ENCODE data around the gene MYO5B. TPM values are rescaled to one million over a fixed set of nuclear protein-coding genes. Genes with fewer than 3 reads are reported as not detected.
A peak's percentile ranks its signal among the peaks of the same experiment; 100 is the strongest.
"Not testable (repeated sequence)": the region's sequence is repeated elsewhere in the genome, so short reads cannot be mapped to it uniquely, and the experiment has no call there.

Gene MYO5B
- polyA plus RNA-seq, 2 donors: 35.3 to 38.5 TPM

DNA sequence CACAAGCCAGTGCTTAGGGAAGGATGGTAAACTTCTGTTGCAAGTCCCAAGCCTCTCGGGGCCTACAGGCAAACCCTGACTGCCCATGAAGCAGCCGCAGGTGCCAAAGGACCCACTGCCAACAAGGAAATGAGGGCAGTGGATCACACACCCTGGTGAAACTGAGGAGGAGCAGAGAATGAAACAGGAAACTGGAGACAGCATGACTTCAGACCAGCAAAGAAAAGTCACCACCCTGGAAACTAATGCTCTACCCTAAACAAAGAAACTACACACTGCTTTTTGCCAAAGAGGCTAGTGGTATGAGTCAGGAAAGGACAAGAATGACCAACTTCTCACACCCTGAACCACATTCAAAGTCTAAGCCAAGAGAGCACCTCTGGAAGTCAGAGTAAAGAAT, 97.2 kb downstream of the MYO5B start:
- H3K27ac ChIP-seq (ENCODE audit: low read depth in 2 of 2, low read length in 1 of 2): peak overlapping the region; percentile 50 to 58
- 47 to 48% methylated on average over 2 of the region's 2 CpGs for WGBS, 2 donors
- no peak overlapping the region for H3K4me3 ChIP-seq (ENCODE audit: low read depth in 1 of 2, low read length in 2 of 2)
- H3K27me3 ChIP-seq (ENCODE audit: control insufficient read depth in 1 of 2, insufficient read depth in 2 of 2, low read length in 2 of 2): no peaks in the 10 kb centered on the region
- H3K36me3 ChIP-seq (ENCODE audit: control insufficient read depth in 2 of 2, insufficient read depth in 2 of 2, low read length in 1 of 2): no peaks in the 10 kb centered on the region
- peaks cover 0 to 2% of the 10 kb centered on the region in 2 donors for H3K4me1 ChIP-seq (ENCODE audit: control insufficient read depth in 2 of 2, insufficient read depth in 2 of 2, low read length in 1 of 2)
- no peaks in the 10 kb centered on the region for H3K9me3 ChIP-seq (ENCODE audit: control insufficient read depth in 2 of 2, insufficient read depth in 1 of 2, low read depth in 1 of 2, low read length in 1 of 2)

DNA sequence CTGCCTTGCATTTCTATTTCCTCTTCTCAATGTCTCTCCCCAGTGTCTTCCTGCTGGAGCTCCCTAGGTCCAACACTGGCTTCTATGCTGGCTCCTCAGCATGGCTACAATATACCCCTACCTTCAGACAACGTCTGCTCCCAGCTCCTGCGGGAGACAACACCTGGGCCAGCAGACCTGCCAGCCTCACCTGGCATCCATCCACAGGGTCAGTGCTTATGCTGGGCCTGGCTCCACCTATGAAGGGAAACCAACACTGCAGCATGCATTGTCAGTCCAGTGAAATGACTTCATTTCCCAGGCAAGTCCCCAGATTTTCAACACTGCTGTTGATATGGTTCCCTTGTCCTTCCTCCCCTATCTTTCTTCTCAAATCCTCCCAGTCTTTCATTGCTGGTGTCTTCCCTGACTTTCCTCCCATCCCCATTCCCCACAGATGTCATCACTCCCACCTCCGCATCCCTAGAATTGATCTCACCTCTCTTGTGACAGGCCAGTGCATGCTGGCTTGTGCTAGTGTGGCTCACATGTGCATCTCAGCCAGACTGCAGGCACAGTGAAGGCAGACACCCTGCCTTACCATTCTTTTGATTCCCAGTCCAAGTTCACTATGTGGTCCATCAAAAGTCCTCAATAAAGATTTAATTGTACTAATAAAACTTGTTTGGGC, 98.0 kb downstream of the MYO5B start:
- peak overlapping the region; percentile 50 to 82 for H3K27ac ChIP-seq (ENCODE audit: low read depth in 2 of 2, low read length in 1 of 2)
- WGBS, 2 donors: 85 to 87% methylated on average over 3 of the region's 3 CpGs

DNA sequence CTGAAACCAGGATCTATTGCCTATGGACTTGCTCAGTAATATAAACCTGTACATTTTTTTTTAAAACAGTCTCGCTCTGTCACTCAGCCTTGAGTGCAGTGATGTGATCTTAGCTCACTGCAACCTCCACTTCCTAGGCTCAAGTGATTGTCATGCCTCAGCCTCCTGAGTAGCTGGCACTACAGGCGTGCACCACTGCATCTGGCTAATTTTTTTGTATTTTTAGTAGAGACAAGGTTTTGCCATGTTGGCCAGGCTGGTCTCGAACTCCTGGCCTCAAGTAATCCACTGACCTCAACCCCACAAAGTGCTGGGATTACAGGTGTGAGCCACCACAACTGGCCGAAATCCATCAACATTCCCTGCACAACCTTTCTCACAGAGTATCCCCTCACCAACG, 100.2 kb downstream of the MYO5B start:
- not testable (repeated sequence) for H3K27ac ChIP-seq (ENCODE audit: low read depth in 2 of 2, low read length in 1 of 2); H3K9me3 ChIP-seq (ENCODE audit: control insufficient read depth in 2 of 2, insufficient read depth in 1 of 2, low read depth in 1 of 2, low read length in 1 of 2); H3K4me1 ChIP-seq (ENCODE audit: control insufficient read depth in 2 of 2, insufficient read depth in 2 of 2, low read length in 1 of 2); H3K36me3 ChIP-seq (ENCODE audit: control insufficient read depth in 2 of 2, insufficient read depth in 2 of 2, low read length in 1 of 2); H3K27me3 ChIP-seq (ENCODE audit: control insufficient read depth in 1 of 2, insufficient read depth in 2 of 2, low read length in 2 of 2); H3K4me3 ChIP-seq (ENCODE audit: low read depth in 1 of 2, low read length in 2 of 2)
- WGBS, 2 donors: 87 to 88% methylated on average over 5 of the region's 5 CpGs

More for the DNA sequence above, 98.0 kb downstream of the MYO5B start:
- Histone ChIP-seq H3K36me3 (ENCODE audit: control insufficient read depth in 2 of 2, insufficient read depth in 2 of 2, low read length in 1 of 2) (no peaks in the 10 kb centered on the region), H3K27me3 (ENCODE audit: control insufficient read depth in 1 of 2, insufficient read depth in 2 of 2, low read length in 2 of 2) (no peaks in the 10 kb centered on the region), H3K4me1 (ENCODE audit: control insufficient read depth in 2 of 2, insufficient read depth in 2 of 2, low read length in 1 of 2) (peaks cover 0 to 2% of the 10 kb centered on the region in 2 donors), H3K9me3 (ENCODE audit: control insufficient read depth in 2 of 2, insufficient read depth in 1 of 2, low read depth in 1 of 2, low read length in 1 of 2) (no peaks in the 10 kb centered on the region), H3K4me3 (ENCODE audit: low read depth in 1 of 2, low read length in 2 of 2) (no peak overlapping the region)

DNA sequence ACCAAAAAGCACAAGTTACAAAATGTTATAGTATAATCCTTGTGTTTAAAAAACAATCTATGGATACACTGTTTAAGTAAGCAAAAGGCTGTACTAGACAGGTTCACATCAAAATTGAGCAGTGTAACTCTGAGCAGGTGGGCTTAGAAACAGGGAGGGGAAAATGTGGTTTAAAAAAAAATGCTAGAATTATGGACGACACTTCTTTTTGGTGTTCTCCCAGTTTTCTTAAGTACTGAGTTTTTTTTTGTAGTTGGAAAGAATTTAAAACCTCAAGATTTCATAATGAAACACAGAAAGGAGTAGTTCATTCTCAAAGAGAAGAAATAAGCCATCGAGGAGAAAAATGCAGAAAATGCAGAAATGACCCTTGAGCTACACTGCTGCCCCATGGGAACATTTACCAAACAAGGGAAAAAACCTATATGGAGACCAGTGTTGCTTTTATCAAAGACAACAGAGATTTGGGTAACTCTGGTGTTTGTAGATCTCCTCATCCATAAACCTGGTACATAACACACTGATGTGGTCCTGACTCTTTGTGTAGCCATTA, 100.7 kb downstream of the MYO5B start:
- 81 to 86% methylated on average over 2 of the region's 2 CpGs for WGBS, 2 donors
- Histone ChIP-seq H3K4me3 (ENCODE audit: low read depth in 1 of 2, low read length in 2 of 2) (no peak overlapping the region), H3K4me1 (ENCODE audit: control insufficient read depth in 2 of 2, insufficient read depth in 2 of 2, low read length in 1 of 2) (no peaks in the 10 kb centered on the region), H3K36me3 (ENCODE audit: control insufficient read depth in 2 of 2, insufficient read depth in 2 of 2, low read length in 1 of 2) (no peaks in the 10 kb centered on the region), H3K9me3 (ENCODE audit: control insufficient read depth in 2 of 2, insufficient read depth in 1 of 2, low read depth in 1 of 2, low read length in 1 of 2) (no peaks in the 10 kb centered on the region), H3K27ac (ENCODE audit: low read depth in 2 of 2, low read length in 1 of 2) (no peak overlapping the region), H3K27me3 (ENCODE audit: control insufficient read depth in 1 of 2, insufficient read depth in 2 of 2, low read length in 2 of 2) (no peaks in the 10 kb centered on the region)

DNA sequence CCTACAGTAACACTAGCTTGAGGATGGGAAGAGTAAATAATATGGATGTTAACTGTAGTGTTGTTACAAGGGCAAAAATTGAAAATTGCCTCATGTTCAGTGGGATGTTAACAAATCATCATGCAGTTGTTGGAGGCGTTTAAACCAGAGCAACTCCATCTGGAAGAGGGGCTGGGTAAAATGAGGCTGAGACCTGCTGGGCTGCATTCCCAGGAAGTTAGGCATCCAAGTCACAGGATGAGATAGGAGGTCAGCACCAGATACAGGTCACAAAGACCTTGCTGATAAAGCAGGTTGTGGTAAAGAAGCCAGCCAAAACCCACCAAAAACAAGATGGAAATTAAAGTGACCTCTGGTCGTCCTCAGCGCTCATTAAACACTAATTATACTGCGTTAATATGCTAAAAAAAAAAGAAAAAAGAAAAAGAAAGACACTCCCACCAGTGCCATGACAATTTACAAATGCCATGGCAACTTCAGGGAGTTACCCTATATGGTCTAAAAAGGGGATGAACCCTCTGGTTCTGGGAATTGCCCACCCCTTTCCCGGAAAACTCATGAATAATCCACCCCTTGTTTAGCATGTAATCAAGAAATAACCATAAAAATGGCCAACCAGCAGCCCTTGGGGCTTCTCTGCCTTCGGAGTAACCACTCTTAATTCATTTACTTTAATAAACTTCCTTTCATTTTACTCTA, 101.4 kb downstream of the MYO5B start:
- no peaks in the 10 kb centered on the region for H3K9me3 ChIP-seq (ENCODE audit: control insufficient read depth in 2 of 2, insufficient read depth in 1 of 2, low read depth in 1 of 2, low read length in 1 of 2)
- no peaks in the 10 kb centered on the region for H3K27me3 ChIP-seq (ENCODE audit: control insufficient read depth in 1 of 2, insufficient read depth in 2 of 2, low read length in 2 of 2)
- 82 to 83% methylated on average over 6 of the region's 6 CpGs for WGBS, 2 donors
- no peaks in the 10 kb centered on the region for H3K36me3 ChIP-seq (ENCODE audit: control insufficient read depth in 2 of 2, insufficient read depth in 2 of 2, low read length in 1 of 2)
- no peaks in the 10 kb centered on the region for H3K4me1 ChIP-seq (ENCODE audit: control insufficient read depth in 2 of 2, insufficient read depth in 2 of 2, low read length in 1 of 2)
- H3K27ac ChIP-seq (ENCODE audit: low read depth in 2 of 2, low read length in 1 of 2): no peak overlapping the region
- H3K4me3 ChIP-seq (ENCODE audit: low read depth in 1 of 2, low read length in 2 of 2): no peak overlapping the region

DNA sequence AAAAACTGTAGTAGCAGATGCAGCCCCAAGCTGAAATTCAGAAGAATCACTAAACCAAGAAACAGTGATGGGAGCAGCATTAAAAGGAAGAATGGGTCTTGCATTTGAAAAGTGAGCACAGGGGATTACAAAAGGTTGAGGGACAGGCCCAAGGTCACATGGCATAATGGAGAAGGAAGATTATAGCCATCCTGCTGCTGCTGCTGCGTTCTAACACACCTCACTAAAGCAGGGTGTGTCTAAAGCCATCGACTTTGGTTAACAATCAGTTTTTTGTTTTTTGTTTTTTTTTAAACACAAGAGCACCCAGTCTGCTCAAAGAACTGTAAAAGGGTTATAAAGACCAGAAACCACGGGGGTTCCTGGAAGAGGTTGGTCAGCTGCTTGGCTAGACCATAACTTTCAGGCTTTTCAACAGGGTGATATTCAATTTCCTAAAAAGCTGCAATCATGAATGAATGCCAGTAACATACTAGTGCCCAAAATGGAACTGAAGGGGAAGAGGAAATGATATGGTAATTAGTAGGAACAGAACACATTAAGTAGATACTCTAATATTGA, 102.6 kb downstream of the MYO5B start:
- no peaks in the 10 kb centered on the region for H3K27me3 ChIP-seq (ENCODE audit: control insufficient read depth in 1 of 2, insufficient read depth in 2 of 2, low read length in 2 of 2)
- H3K4me1 ChIP-seq (ENCODE audit: control insufficient read depth in 2 of 2, insufficient read depth in 2 of 2, low read length in 1 of 2): no peaks in the 10 kb centered on the region
- H3K27ac ChIP-seq (ENCODE audit: low read depth in 2 of 2, low read length in 1 of 2): no peak overlapping the region
- no peaks in the 10 kb centered on the region for H3K36me3 ChIP-seq (ENCODE audit: control insufficient read depth in 2 of 2, insufficient read depth in 2 of 2, low read length in 1 of 2)
- no peaks in the 10 kb centered on the region for H3K9me3 ChIP-seq (ENCODE audit: control insufficient read depth in 2 of 2, insufficient read depth in 1 of 2, low read depth in 1 of 2, low read length in 1 of 2)
- 41 to 45% methylated on average over 3 of the region's 3 CpGs for WGBS, 2 donors
- H3K4me3 ChIP-seq (ENCODE audit: low read depth in 1 of 2, low read length in 2 of 2): no peak overlapping the region

DNA sequence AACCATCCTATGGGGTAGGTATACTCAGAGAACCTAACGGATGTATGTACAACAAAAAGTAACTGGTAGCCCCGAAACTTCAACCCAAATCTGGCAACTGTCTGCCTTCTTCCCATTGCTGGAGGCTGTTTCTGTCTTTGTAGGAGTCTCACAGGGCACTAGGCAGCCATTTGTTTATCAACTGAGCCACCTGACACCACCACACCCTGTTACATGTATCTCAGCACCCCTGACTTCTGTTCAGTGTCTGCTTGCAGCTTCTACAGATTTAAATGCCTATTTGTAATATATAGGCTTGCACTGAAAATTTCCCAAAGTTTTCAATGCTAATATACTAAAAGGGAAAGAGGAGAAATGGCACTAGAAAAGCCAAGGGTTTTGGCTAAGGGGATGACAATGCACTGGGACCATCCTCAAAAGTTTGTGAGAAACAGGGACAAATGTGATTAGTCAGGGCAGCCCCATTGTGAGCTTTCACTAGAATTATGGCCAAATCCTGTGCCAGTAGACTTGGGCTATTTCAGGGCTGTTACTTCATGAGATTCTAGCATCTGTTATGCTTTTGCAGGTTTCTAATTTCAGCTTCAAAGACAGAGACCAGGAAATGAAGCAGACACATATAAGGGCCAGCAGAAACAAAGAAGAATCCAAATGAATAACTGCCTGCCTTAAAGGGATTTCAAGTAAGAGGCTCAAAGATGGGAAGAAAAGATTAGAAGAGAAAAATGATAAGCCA, 103.3 kb downstream of the MYO5B start:
- H3K9me3 ChIP-seq (ENCODE audit: control insufficient read depth in 2 of 2, insufficient read depth in 1 of 2, low read depth in 1 of 2, low read length in 1 of 2): no peaks in the 10 kb centered on the region
- H3K4me1 ChIP-seq (ENCODE audit: control insufficient read depth in 2 of 2, insufficient read depth in 2 of 2, low read length in 1 of 2): no peaks in the 10 kb centered on the region
- H3K36me3 ChIP-seq (ENCODE audit: control insufficient read depth in 2 of 2, insufficient read depth in 2 of 2, low read length in 1 of 2): no peaks in the 10 kb centered on the region
- H3K27me3 ChIP-seq (ENCODE audit: control insufficient read depth in 1 of 2, insufficient read depth in 2 of 2, low read length in 2 of 2): no peaks in the 10 kb centered on the region
- H3K27ac ChIP-seq (ENCODE audit: low read depth in 2 of 2, low read length in 1 of 2): no peak overlapping the region
- 76 to 79% methylated on average over 2 of the region's 2 CpGs for WGBS, 2 donors
- H3K4me3 ChIP-seq (ENCODE audit: low read depth in 1 of 2, low read length in 2 of 2): no peak overlapping the region

DNA sequence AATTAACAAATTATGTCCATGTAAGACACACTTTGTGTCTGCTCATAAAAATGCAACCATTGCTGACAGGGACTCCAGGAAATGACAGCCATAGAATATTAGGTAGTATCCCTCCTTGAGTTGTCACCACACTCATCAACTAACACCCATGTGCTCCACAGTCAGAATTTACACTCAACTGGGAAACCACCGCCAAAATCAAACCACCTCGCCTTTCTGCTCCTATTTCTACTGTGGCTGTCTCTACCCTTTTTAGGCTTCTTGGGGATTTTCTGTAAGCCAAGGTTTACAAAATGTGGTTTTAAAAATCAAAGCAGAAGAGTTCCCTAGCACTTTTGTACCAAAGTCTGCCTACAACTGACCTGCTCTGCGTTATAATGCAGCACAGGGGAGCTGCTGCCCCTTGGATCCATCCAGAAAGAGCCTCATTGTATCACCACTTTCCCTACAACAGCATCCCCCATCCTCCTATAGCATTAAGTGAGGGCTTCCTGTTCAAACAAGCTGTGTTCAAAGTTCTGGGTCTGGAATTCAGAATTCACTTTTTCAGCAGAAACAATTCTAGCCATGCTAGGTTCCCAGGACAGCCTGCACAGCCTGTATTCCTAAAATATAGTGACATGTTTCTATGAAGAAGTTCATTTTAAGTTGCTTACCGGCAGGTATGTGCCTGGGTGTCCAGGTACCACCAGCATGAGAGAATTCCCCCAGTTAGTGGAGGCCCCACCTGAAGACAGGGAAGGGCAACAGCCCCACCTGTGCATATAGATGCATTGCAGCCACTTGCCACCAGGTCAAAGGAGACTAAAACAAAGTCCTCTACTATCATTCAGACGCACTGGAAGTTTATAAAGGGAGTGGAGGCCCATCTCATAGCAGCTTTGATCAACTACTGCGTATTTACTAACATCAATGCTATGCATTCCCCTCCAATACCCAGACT, 104.3 kb downstream of the MYO5B start:
- Histone ChIP-seq H3K27ac (ENCODE audit: low read depth in 2 of 2, low read length in 1 of 2) (no peak overlapping the region), H3K36me3 (ENCODE audit: control insufficient read depth in 2 of 2, insufficient read depth in 2 of 2, low read length in 1 of 2) (no peaks in the 10 kb centered on the region), H3K4me3 (ENCODE audit: low read depth in 1 of 2, low read length in 2 of 2) (no peak overlapping the region), H3K27me3 (ENCODE audit: control insufficient read depth in 1 of 2, insufficient read depth in 2 of 2, low read length in 2 of 2) (no peaks in the 10 kb centered on the region), H3K9me3 (ENCODE audit: control insufficient read depth in 2 of 2, insufficient read depth in 1 of 2, low read depth in 1 of 2, low read length in 1 of 2) (no peaks in the 10 kb centered on the region), H3K4me1 (ENCODE audit: control insufficient read depth in 2 of 2, insufficient read depth in 2 of 2, low read length in 1 of 2) (no peaks in the 10 kb centered on the region)
- 82 to 85% methylated on average over 6 of the region's 6 CpGs for WGBS, 2 donors
